Kidney epithelial cell (primary cell): ENCODE data around the gene MRPL58. TPM values are rescaled to one million over a fixed set of nuclear protein-coding genes. Genes with fewer than 3 reads are reported as not detected.

Source experiments
- DNase-seq: peaks from one replicate; pipeline ENCODE4 v3.0.0-alpha.2; 2010; ENCODE audit warnings: low read depth
- H3K27me3 ChIP-seq: 2 replicates; pipeline ENCODE4 v1.6.0; 2011; ENCODE audit warnings: low read length; ENCODE audit not compliant: control insufficient read depth, insufficient read depth
- H3K36me3 ChIP-seq: 2 replicates; pipeline ENCODE4 v1.5.1; 2011; ENCODE audit warnings: low read length; ENCODE audit not compliant: control insufficient read depth, insufficient read depth
- H3K4me3 ChIP-seq: 2 replicates; pipeline ENCODE4 v1.5.1; 2011; ENCODE audit warnings: low read depth, mild to moderate bottlenecking, control low read depth, low read length
- total RNA-seq: library from RNA; depleted of rRNA; stranded (reverse); fragments of >200 nt; gene quantifications from 2 replicates; pipeline ENCODE4 v1.2.3, GENCODE V29; 2015
- TF ChIP-seq, protein P1 (sequence below): IDR thresholded peaks from 2 replicates; pipeline ENCODE4 v1.5.1; 2011; ENCODE audit warnings: mild to moderate bottlenecking, moderate library complexity, low read length, control low read depth, inconsistent platforms; ENCODE audit not compliant: insufficient read depth, poor library complexity, severe bottlenecking

MRPL58 gene
- total RNA-seq, 1 donor from 2014 or later, result 68.5 TPM

DNA sequence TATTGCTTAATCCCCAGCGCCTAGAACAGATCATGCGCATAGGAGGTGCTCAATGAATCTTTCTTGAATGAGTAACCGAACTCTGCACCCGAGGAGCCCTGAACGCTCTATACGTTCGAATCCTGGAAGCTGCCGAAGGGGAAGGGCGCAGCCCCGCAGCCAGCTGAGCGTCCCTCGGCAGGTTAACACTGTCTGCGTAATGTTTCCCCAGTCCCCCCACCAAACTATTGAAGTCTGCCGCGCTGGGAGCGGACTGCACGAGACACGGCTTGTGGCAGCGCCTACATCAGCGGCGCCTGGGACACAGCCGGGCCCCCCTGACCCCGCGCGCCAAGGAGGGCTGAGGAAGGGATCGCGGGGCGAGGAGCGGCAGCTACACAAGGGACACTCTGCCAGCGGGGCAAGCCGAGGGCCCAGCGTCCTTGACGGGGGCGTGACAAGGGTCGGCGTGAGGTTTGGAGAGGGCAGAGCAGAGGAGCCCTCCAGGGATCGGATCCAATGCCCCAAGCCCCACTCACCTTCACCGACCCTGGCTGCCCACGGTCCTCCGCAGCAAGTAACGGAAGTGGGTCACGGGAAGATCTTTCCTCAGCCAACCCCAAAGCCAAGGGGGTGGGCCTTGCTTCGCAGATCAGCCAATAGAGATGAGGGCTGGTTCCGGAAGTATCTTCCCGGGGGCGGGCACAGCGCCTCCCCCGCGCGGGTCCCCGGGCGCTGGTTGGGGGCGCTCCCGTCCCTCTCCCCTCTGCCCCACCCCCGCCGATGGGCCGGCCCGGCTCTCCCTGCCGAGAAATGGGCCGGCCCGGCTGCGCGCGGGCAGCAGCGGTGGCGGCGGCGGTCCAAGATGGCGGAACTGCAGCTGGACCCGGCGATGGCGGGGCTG is 34.2 kb downstream of the MRPL58 start, which contains the start of the genes ATP5PD and KCTD2:
Gene ATP5PD, minus strand, starts transcription at position 563 of the 883 bp plus-strand sequence. CDS start 4,319 bp downstream, outside the sequence.
Gene KCTD2, plus strand, starts transcription at position 819 of the 883 bp plus-strand sequence. Its CDS starts 26 bp downstream, at position 845.
- H3K4me3 ChIP-seq, result peak within 1 kb of the TSS; percentile 100
- peaks cover 1% of the 10 kb centered on the region for H3K36me3 ChIP-seq
- H3K27me3 ChIP-seq, result no peaks in the 10 kb centered on the region
- DNase-seq, result peak; percentile 82
- TF ChIP-seq, protein P1, sequence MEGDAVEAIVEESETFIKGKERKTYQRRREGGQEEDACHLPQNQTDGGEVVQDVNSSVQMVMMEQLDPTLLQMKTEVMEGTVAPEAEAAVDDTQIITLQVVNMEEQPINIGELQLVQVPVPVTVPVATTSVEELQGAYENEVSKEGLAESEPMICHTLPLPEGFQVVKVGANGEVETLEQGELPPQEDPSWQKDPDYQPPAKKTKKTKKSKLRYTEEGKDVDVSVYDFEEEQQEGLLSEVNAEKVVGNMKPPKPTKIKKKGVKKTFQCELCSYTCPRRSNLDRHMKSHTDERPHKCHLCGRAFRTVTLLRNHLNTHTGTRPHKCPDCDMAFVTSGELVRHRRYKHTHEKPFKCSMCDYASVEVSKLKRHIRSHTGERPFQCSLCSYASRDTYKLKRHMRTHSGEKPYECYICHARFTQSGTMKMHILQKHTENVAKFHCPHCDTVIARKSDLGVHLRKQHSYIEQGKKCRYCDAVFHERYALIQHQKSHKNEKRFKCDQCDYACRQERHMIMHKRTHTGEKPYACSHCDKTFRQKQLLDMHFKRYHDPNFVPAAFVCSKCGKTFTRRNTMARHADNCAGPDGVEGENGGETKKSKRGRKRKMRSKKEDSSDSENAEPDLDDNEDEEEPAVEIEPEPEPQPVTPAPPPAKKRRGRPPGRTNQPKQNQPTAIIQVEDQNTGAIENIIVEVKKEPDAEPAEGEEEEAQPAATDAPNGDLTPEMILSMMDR, result no peak

- Histone ChIP-seq H3K4me3 (peak overlapping the region; percentile 100), H3K36me3 (no peaks in the 10 kb centered on the region), H3K27me3 (no peaks in the 10 kb centered on the region)
- TF ChIP-seq, protein P1, result no peak
- no peak for DNase-seq
Measured at GRCh38 chr17:75047398-75048098, 35.1 kb downstream of the MRPL58 start.

- DNase-seq, result no peak
- TF ChIP-seq, protein P1, result no peak
- peak overlapping the region; percentile 100 for H3K4me3 ChIP-seq
Measured at GRCh38 chr17:75048249-75048878, 35.9 kb downstream of the MRPL58 start.

DNA sequence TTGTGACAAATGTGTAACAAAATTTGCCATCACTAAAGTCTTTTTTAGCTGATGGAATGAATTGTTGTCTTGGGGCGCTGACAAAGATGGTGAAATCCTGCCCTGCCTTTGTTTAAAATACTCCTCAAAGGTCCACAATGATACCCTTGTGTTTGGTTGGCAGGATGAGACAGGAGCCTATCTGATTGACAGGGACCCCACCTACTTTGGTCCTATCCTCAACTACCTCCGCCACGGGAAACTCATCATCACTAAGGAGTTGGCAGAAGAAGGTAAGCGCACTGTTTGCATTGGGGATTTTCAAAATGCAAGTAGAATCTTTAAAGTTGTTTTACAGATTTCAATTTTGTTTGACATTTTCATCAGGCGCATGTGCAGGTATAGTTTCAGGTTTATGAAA is 36.6 kb downstream of the MRPL58 start:
- DNase-seq, result no peak
- H3K4me3 ChIP-seq, result no peak overlapping the region
- no peaks in the 10 kb centered on the region for H3K27me3 ChIP-seq

More at GRCh38 chr17:75048249-75048878, 35.9 kb downstream of the MRPL58 start:
- no peaks in the 10 kb centered on the region for H3K36me3 ChIP-seq
- H3K27me3 ChIP-seq, result no peaks in the 10 kb centered on the region

DNA sequence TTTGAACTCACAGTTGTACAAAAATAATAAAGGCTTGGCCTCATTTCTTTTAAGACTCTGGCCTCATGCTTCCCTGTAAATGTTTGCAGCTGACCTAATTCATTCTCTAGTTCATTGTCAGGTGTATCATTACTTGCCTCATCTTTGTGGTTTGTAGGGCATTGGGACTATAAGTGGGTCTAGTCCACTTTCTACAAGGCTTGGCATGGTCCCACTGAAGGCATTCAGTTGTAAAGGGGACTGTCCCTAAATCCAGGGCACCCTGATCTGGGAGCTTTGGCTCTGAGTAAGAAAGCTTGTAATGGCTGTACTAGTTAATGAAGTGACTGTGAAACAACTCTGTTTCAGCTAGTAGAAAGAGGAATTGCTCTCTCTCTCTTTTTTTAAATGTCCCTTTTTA is 37.2 kb downstream of the MRPL58 start:
- Histone ChIP-seq H3K4me3 (no peak overlapping the region), H3K36me3 (no peaks in the 10 kb centered on the region), H3K27me3 (no peaks in the 10 kb centered on the region)
- TF ChIP-seq, protein P1, result no peak
- no peak for DNase-seq

More for the DNA sequence above, 36.6 kb downstream of the MRPL58 start:
- no peaks in the 10 kb centered on the region for H3K36me3 ChIP-seq
- TF ChIP-seq, protein P1, result no peak
